PC-3 (cell line): ENCODE data around the gene WFDC6.

Source experiments
- CTCF ChIP-seq: fragments of 300-600 bp; sonication (generic); conservative IDR thresholded peaks from 2 replicates; pipeline ENCODE4 v1.5.1; 2017; ENCODE audit warnings: antibody characterized with exemption, low read depth, mild to moderate bottlenecking, low read length
- EZH2 ChIP-seq: fragments of 300-600 bp; sonication (generic); IDR thresholded peaks from one replicate; pipeline ENCODE4 v1.6.1; 2017; ENCODE audit warnings: antibody characterized with exemption, mild to moderate bottlenecking, low read length; ENCODE audit not compliant: unreplicated experiment
- EZH2phosphoT487 ChIP-seq: fragments of 300-600 bp; sonication (generic); IDR thresholded peaks from 2 replicates; pipeline ENCODE4 v1.6.1; 2018; ENCODE audit warnings: mild to moderate bottlenecking, antibody characterized with exemption, low read length, borderline replicate concordance

- TF ChIP-seq CTCF (no peak), EZH2 (no peak), EZH2phosphoT487 (no peak)
Measured at GRCh38 chr20:45518282-45518681, 21.0 kb downstream of the WFDC6 start.
